Psoas muscle (tissue), 8 donors: Measurements from ENCODE around the gene NARF. TPM values are rescaled to one million over a fixed set of nuclear protein-coding genes. Genes with fewer than 3 reads are reported as not detected.
A peak's percentile ranks its signal among the peaks of the same experiment; 100 is the strongest.
"Not testable (repeated sequence)": the region's sequence is repeated elsewhere in the genome, so short reads cannot be mapped to it uniquely, and the experiment has no call there.

Experiments
- ATAC-seq, 4 donors: fragments of 200-7000 bp; cut with Tn5 transposase; one replicate each; pipeline ENCODE4 v1.9.1; 2020; ENCODE audit warnings: moderate library complexity in 3 of 4, mild to moderate bottlenecking in 2 of 4
- DNase-seq, 2 donors: peaks; one replicate each; pipeline ENCODE4 v3.0.0-alpha.2; 2020
- H3K27ac ChIP-seq: fragments of 200-600 bp; one replicate; pipeline ENCODE4 v1.8.0; 2022
- H3K27me3 ChIP-seq, 3 donors: fragments of 200-600 bp in 1 of 3; one replicate each; pipeline versions ENCODE4 v1.6.1 to v1.8.0; 2013 to 2022; ENCODE audit warnings: low read length in 2 of 3, mild to moderate bottlenecking in 2 of 3, moderate library complexity in 1 of 3; ENCODE audit not compliant: insufficient read depth in 3 of 3
- H3K36me3 ChIP-seq, 2 donors: fragments of 200-600 bp in 1 of 2; one replicate each; pipeline versions ENCODE4 v1.6.1 to v1.8.0; 2013 to 2022; ENCODE audit warnings: low read depth in 1 of 2, mild to moderate bottlenecking in 1 of 2, moderate library complexity in 1 of 2; ENCODE audit not compliant: insufficient read depth in 1 of 2
- H3K4me1 ChIP-seq: fragments of 200-600 bp; one replicate; pipeline ENCODE4 v1.8.0; 2022
- H3K4me3 ChIP-seq: fragments of 200-600 bp; one replicate; pipeline ENCODE4 v1.8.0; 2022; ENCODE audit warnings: mild to moderate bottlenecking
- H3K9me3 ChIP-seq: fragments of 200-600 bp; one replicate; pipeline ENCODE4 v1.8.0; 2022
- WGBS, 3 donors: extraction: QIAGEN DNeasy Blood & Tissue Kit; methylation state at CpG; one replicate each; pipeline versions ENCODE4 v1.1.6 to v1.1.7; 2013; 5-methylcytosine and 5-hydroxymethylcytosine counted together
- intact Hi-C, 2 donors: fragments of 100-400 bp; cut with DNase I; formaldehyde crosslinking; loops; one replicate each; pipeline versions ENCODE4 v1.11.0 to v1.14.2; 2022
- long read RNA-seq, 2 donors: library from polyadenylated mRNA; unstranded; transcript quantifications; one replicate each; pipeline ENCODE4 v2.0.0, GENCODE V29; 2021
- polyA plus RNA-seq, 3 donors: library from polyadenylated mRNA; stranded (reverse); fragments of 200-250 nt; gene quantifications; one replicate each; pipeline ENCODE4 v1.2.3, GENCODE V29; 2013
- total RNA-seq, 4 donors: library from RNA; stranded (reverse); fragmentation: NEBNext Ultra II Directional in 2 of 4; extraction: Animal tissue kit (Norgen Biotek cat#: 25700) in 2 of 4; gene quantifications; one replicate each; pipeline versions ENCODE4 v1.2.1 to v1.2.4, GENCODE V29; 2021 to 2023
- TF ChIP-seq, protein P1 (sequence below): fragments of 200-600 bp; IDR thresholded peaks from one replicate; pipeline ENCODE4 v1.8.0; 2022; ENCODE audit warnings: antibody characterized with exemption
- donor health status: healthy with polysubstance abuse.
- donor health status: DM: no; HTN: no; CAD: no; lungs with moderate emphysema.
- donor health status: Bipolar disorder and iron deficiency.
- donor health status: healthy.
- donor health status: DM: yes; HTN: yes; CAD: no.
- donor health status: DM: no; HTN: no; CAD: no.
- donor health status: DM: no; HTN: no; CAD: no.
- donor health status: DM: yes; HTN: yes; CAD: no.

Gene NARF
- 10 to 100 TPM; 32.8 to 56.1 (median 46.0) TPM for total RNA-seq
- polyA plus RNA-seq, result 100 to 1,000 TPM in 1 of 3 donors, 10 to 100 TPM in 2; 37.0 to 129 (median 39.2) TPM
- long read RNA-seq, donor 1, transcript NARF-201 (11 exons, 3,949 nt), result major isoform, 17 of 26 reads
- long read RNA-seq, donor 1, partial matches to known transcripts, result 2 of 26 reads
- long read RNA-seq, donor 1, other reads (novel, unspliced or antisense), result 3 of 26 reads
- long read RNA-seq, donor 2, transcript NARF-201 (11 exons, 3,949 nt), result major isoform, 57 of 90 reads
- long read RNA-seq, donor 2, transcript NARF-204 (11 exons, 1,766 nt), result minor isoform, 10 of 90 reads
- long read RNA-seq, donor 2, partial matches to known transcripts, result 6 of 90 reads
- long read RNA-seq, donor 2, other reads (novel, unspliced or antisense), result 13 of 90 reads

GRCh38 chr17:82458179-82458884 lies at the start of gene NARF:
TSS of gene NARF (plus strand) at chr17:82458741. CDS start at chr17:82458804, 63 bp downstream.
- H3K27me3 ChIP-seq, result no peaks in the 10 kb centered on the region
- 0 to 1% (median 0%) methylated on average over 58 to 85 of the region's 85 CpGs for WGBS, 3 donors
- TF ChIP-seq, protein P1, sequence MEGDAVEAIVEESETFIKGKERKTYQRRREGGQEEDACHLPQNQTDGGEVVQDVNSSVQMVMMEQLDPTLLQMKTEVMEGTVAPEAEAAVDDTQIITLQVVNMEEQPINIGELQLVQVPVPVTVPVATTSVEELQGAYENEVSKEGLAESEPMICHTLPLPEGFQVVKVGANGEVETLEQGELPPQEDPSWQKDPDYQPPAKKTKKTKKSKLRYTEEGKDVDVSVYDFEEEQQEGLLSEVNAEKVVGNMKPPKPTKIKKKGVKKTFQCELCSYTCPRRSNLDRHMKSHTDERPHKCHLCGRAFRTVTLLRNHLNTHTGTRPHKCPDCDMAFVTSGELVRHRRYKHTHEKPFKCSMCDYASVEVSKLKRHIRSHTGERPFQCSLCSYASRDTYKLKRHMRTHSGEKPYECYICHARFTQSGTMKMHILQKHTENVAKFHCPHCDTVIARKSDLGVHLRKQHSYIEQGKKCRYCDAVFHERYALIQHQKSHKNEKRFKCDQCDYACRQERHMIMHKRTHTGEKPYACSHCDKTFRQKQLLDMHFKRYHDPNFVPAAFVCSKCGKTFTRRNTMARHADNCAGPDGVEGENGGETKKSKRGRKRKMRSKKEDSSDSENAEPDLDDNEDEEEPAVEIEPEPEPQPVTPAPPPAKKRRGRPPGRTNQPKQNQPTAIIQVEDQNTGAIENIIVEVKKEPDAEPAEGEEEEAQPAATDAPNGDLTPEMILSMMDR, result no peak
- peak; percentile 98 to 99 for DNase-seq
- H3K4me1 ChIP-seq, result peaks cover 17% of the 10 kb centered on the region
- peak; percentile 97 to 99 (median 98) for ATAC-seq
- intact Hi-C loops, result no loop called here
- H3K27ac ChIP-seq, result peak within 1 kb of the TSS; percentile 99
- H3K9me3 ChIP-seq, result no peaks in the 10 kb centered on the region
- H3K36me3 ChIP-seq, result peaks cover 3 to 36% of the 10 kb centered on the region in 2 donors
- H3K4me3 ChIP-seq, result peak within 1 kb of the TSS; percentile 94

- ATAC-seq (no peak), DNase-seq (no peak)
- H3K9me3 ChIP-seq, result no peaks in the 10 kb centered on the region
- peaks cover 0 to 42% of the 10 kb centered on the region in 2 donors for H3K36me3 ChIP-seq
- WGBS, 3 donors, result 82 to 91% (median 86%) methylated on average over 20 to 21 of the region's 21 CpGs
- H3K27ac ChIP-seq, result no peak overlapping the region
- no peaks in the 10 kb centered on the region for H3K27me3 ChIP-seq
- TF ChIP-seq, protein P1, result no peak
- peaks cover 10% of the 10 kb centered on the region for H3K4me1 ChIP-seq
- intact Hi-C loops, result no loop called here
- no peak overlapping the region for H3K4me3 ChIP-seq
These were observed 49.6 kb upstream of the NARF start for GRCh38 chr17:82408938-82409318.

DNA sequence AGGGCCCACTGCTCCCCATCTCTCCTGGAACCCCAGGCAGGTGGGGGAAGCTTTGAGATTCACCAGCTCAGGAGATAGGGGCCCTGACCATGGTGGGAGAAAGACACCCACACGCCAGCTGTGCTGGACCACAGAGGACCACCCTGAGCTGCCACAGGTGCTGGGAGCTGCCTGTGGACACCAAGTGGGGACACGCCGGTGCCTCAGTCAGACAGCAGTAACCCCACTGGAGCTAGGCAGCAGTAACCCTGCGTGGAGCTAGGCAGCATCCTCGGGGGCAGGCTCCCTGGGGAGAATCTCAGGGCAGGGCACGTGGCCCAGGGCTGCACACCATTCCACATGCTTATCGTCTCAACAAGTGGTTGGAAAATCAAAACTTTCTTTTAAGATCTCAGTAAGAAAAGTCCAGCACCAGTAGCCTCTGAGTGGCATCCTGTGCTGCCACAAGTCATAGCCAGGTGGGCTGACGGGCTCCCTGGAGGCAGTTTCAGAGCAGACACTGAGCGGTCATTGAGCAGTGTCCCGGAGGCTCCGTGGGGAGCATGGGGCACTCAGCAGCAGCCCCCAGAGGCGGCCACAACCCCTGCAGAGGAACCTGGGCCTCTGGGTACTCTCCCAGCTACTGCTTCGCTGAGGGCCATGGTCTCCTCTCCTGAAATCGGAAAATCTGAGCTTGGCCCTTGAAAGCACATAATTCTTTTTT lies 48.4 kb upstream of the NARF start:
- ATAC-seq (no peak), DNase-seq (no peak)
- no peak overlapping the region for H3K4me3 ChIP-seq
- H3K27ac ChIP-seq, result no peak overlapping the region
- intact Hi-C loops, result no loop called here
- TF ChIP-seq, protein P1, result no peak
- H3K4me1 ChIP-seq, result peaks cover 10% of the 10 kb centered on the region
- H3K27me3 ChIP-seq, result no peaks in the 10 kb centered on the region
- WGBS, 3 donors, result 84 to 88% (median 85%) methylated on average over 14 of the region's 14 CpGs
- no peaks in the 10 kb centered on the region for H3K9me3 ChIP-seq
- peaks cover 0 to 34% of the 10 kb centered on the region in 2 donors for H3K36me3 ChIP-seq

GRCh38 chr17:82411396-82412053 lies 47.0 kb upstream of the NARF start:
- WGBS, 3 donors, result 80 to 86% (median 80%) methylated on average over 24 of the region's 24 CpGs
- TF ChIP-seq, protein P1, result no peak
- Histone ChIP-seq H3K27ac (no peak overlapping the region), H3K4me3 (no peak overlapping the region), H3K36me3 (peaks cover 0 to 37% of the 10 kb centered on the region in 2 donors), H3K4me1 (peaks cover 10% of the 10 kb centered on the region), H3K9me3 (no peaks in the 10 kb centered on the region), H3K27me3 (no peaks in the 10 kb centered on the region)
- no peak for DNase-seq
- ATAC-seq, result no peak
- intact Hi-C loops, result no loop called here

- DNase-seq, intact Hi-C loops, H3K4me1 ChIP-seq, H3K27ac ChIP-seq, H3K9me3 ChIP-seq, H3K4me3 ChIP-seq, ATAC-seq, H3K27me3 ChIP-seq: not testable (repeated sequence)
- peaks cover 0 to 37% of the 10 kb centered on the region in 2 donors for H3K36me3 ChIP-seq
- 89 to 91% (median 90%) methylated on average over 15 to 16 of the region's 16 CpGs for WGBS, 3 donors
These were observed 46.5 kb upstream of the NARF start for GRCh38 chr17:82412081-82412480.
